ENCODE results near the gene PRR23E.

PRR23E gene

GRCh38 chr3:127224118-127224517 is 31.2 kb downstream of the PRR23E start:
- H3K27me3 ChIP-seq (ENCODE audit: insufficient read depth, low read depth, severe bottlenecking): no peaks in the 10 kb centered on the region
- no peak for DNase-seq
- H3K4me3 ChIP-seq (ENCODE audit: low read depth, low read length): no peak overlapping the region
- no peak overlapping the region for H3K27ac ChIP-seq
- H3K36me3 ChIP-seq: no peaks in the 10 kb centered on the region
- TF ChIP-seq, protein P1, sequence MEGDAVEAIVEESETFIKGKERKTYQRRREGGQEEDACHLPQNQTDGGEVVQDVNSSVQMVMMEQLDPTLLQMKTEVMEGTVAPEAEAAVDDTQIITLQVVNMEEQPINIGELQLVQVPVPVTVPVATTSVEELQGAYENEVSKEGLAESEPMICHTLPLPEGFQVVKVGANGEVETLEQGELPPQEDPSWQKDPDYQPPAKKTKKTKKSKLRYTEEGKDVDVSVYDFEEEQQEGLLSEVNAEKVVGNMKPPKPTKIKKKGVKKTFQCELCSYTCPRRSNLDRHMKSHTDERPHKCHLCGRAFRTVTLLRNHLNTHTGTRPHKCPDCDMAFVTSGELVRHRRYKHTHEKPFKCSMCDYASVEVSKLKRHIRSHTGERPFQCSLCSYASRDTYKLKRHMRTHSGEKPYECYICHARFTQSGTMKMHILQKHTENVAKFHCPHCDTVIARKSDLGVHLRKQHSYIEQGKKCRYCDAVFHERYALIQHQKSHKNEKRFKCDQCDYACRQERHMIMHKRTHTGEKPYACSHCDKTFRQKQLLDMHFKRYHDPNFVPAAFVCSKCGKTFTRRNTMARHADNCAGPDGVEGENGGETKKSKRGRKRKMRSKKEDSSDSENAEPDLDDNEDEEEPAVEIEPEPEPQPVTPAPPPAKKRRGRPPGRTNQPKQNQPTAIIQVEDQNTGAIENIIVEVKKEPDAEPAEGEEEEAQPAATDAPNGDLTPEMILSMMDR (IDR thresholded peaks at IDR 0.05; ENCODE audit: low read depth, low read length): no peak
- no peaks in the 10 kb centered on the region for H3K9me3 ChIP-seq (ENCODE audit: severe bottlenecking)

GRCh38 chr3:127226457-127226856 is 33.5 kb downstream of the PRR23E start:
- no peak for DNase-seq
- Histone ChIP-seq H3K4me3 (ENCODE audit: low read depth, low read length) (no peak overlapping the region), H3K9me3 (ENCODE audit: severe bottlenecking) (peaks cover 3% of the 10 kb centered on the region), H3K27ac (no peak overlapping the region), H3K36me3 (no peaks in the 10 kb centered on the region), H3K27me3 (ENCODE audit: insufficient read depth, low read depth, severe bottlenecking) (no peaks in the 10 kb centered on the region)
- TF ChIP-seq, protein P1 (IDR thresholded peaks at IDR 0.05; ENCODE audit: low read depth, low read length): no peak

DNA sequence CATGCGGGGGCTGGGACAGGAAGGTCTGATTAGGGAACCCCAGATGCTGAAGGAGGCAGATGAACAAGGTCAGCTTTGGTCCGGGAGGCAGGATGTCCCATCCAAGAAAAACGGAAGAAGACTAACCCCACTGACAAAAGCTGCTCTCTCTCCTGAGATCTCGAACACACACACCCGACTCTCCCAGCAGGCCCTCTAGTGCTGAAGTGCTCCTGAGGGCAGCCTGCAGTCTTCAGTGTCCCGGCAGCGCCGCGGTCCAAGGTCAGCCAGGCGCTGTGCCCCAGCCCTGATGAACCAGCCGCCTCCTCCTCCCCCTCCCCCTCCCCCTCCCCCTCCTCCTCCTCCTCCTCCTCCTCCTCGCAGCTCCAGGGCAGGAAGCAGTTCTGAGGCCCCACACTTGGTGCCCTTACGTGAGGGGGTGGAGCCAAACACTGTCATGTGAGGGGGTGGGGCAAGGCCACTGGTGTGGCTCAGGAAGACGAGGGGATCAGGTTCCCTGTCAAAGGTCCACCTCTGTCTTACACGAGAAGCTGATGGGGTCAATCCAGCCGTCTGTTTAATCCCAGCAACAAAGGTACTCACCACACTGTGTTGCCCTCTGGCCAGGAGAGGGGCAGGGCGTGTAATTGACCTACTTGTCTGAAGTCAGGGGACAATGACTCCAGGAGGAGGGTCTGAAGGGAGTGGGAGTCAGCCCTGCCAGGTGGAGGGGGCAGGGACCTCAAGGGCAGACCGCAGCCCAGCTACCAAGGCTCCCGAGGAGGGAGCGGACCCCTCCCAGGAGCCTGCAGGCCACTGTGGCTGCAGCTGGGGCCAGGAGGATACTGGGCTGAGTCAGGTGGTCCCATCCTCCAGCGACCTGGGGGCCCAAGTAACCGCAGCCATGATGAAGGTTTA is 34.3 kb downstream of the PRR23E start:
- DNase-seq: peak; percentile 61
- Histone ChIP-seq H3K27me3 (ENCODE audit: insufficient read depth, low read depth, severe bottlenecking) (no peaks in the 10 kb centered on the region), H3K36me3 (no peaks in the 10 kb centered on the region), H3K4me3 (ENCODE audit: low read depth, low read length) (no peak overlapping the region), H3K27ac (peak overlapping the region; percentile 52), H3K9me3 (ENCODE audit: severe bottlenecking) (peaks cover 3% of the 10 kb centered on the region)
- TF ChIP-seq, protein P1 (IDR thresholded peaks at IDR 0.05; ENCODE audit: low read depth, low read length): 0 out of 2 replicates have a peak, but pooled peaks have one; percentile 7

- peaks cover 3% of the 10 kb centered on the region for H3K9me3 ChIP-seq (ENCODE audit: severe bottlenecking)
- DNase-seq: no peak
- TF ChIP-seq, protein P1 (IDR thresholded peaks at IDR 0.05; ENCODE audit: low read depth, low read length): no peak
- no peak overlapping the region for H3K27ac ChIP-seq
- no peaks in the 10 kb centered on the region for H3K27me3 ChIP-seq (ENCODE audit: insufficient read depth, low read depth, severe bottlenecking)
- H3K4me3 ChIP-seq (ENCODE audit: low read depth, low read length): no peak overlapping the region
- H3K36me3 ChIP-seq: no peaks in the 10 kb centered on the region
Observed at GRCh38 chr3:127228866-127229265, 35.9 kb downstream of the PRR23E start.

GRCh38 chr3:127233371-127233770 is 40.4 kb downstream of the PRR23E start:
- Histone ChIP-seq H3K4me3 (ENCODE audit: low read depth, low read length) (no peak overlapping the region), H3K27me3 (ENCODE audit: insufficient read depth, low read depth, severe bottlenecking) (no peaks in the 10 kb centered on the region), H3K9me3 (ENCODE audit: severe bottlenecking) (peaks cover 3% of the 10 kb centered on the region), H3K36me3 (no peaks in the 10 kb centered on the region), H3K27ac (no peak overlapping the region)
- no peak for DNase-seq
- TF ChIP-seq, protein P1 (IDR thresholded peaks at IDR 0.05; ENCODE audit: low read depth, low read length): no peak
